Lung (tissue), 12 donors: ENCODE results near the gene TMPRSS7. TPM values are rescaled to one million over a fixed set of nuclear protein-coding genes. Genes with fewer than 3 reads are reported as not detected.

Experiments used
- ATAC-seq: fragments of 200-7000 bp; cut with Tn5 transposase; one replicate; pipeline ENCODE4 v1.9.1; 2020; ENCODE audit warnings: moderate number of reproducible peaks; ENCODE audit not compliant: insufficient read depth, low FRiP score
- DNase-seq, 3 donors: peaks; one replicate each; pipeline ENCODE4 v3.0.0-alpha.2; 2013 to 2017
- H3K27ac ChIP-seq, 2 donors: one replicate each; pipeline ENCODE4 v1.5.1; 2013; ENCODE audit warnings: mild to moderate bottlenecking in 2 of 2, moderate library complexity in 2 of 2, control low read depth in 1 of 2, inconsistent platforms in 1 of 2, low read depth in 1 of 2, low read length in 1 of 2
- H3K27me3 ChIP-seq, 3 donors: one replicate each; pipeline ENCODE4 v1.5.1; 2013; ENCODE audit warnings: low read length in 2 of 3; ENCODE audit not compliant: control insufficient read depth in 3 of 3, insufficient read depth in 3 of 3
- H3K36me3 ChIP-seq, 4 donors: one replicate each; pipeline ENCODE4 v1.5.1; 2013; ENCODE audit warnings: low read length in 4 of 4, mild to moderate bottlenecking in 1 of 4, moderate library complexity in 1 of 4; ENCODE audit not compliant: control insufficient read depth in 4 of 4, insufficient read depth in 4 of 4
- H3K4me1 ChIP-seq, 5 donors: one replicate each; pipeline ENCODE4 v1.5.1; 2013; ENCODE audit warnings: low read length in 5 of 5, mild to moderate bottlenecking in 2 of 5, moderate library complexity in 1 of 5; ENCODE audit not compliant: control insufficient read depth in 5 of 5, insufficient read depth in 5 of 5
- H3K4me3 ChIP-seq: one replicate; pipeline ENCODE4 v1.5.1; 2013; ENCODE audit warnings: mild to moderate bottlenecking, control low read depth, moderate library complexity
- H3K9ac ChIP-seq, 2 donors: one replicate each; pipeline ENCODE4 v1.5.1; 2013; ENCODE audit warnings: low read length in 2 of 2, control low read depth in 1 of 2; ENCODE audit not compliant: insufficient read depth in 1 of 2
- H3K9me3 ChIP-seq, 4 donors: one replicate each; pipeline ENCODE4 v1.5.1; 2013; ENCODE audit warnings: low read length in 3 of 4, mild to moderate bottlenecking in 1 of 4, moderate library complexity in 1 of 4; ENCODE audit not compliant: control insufficient read depth in 4 of 4, insufficient read depth in 3 of 4
- CTCF ChIP-seq: IDR thresholded peaks from 2 replicates; pipeline ENCODE4 v1.5.1; 2012; ENCODE audit warnings: mild to moderate bottlenecking; ENCODE audit errors: control extremely low read depth, extremely low read depth
- WGBS, 2 donors: extraction: QIAGEN DNeasy Blood & Tissue Kit; methylation state at CpG; one replicate each; pipeline ENCODE4 v1.1.7; 2013; 5-methylcytosine and 5-hydroxymethylcytosine counted together
- polyA plus RNA-seq, 2 donors: library from polyadenylated mRNA; stranded (reverse); fragments of 200-250 nt; gene quantifications; one replicate each; pipeline ENCODE4 v1.2.1, GENCODE V29; 2013
- total RNA-seq, 2 donors: library from RNA; depleted of rRNA in 1 of 2; stranded (reverse); fragments of >200 nt in 1 of 2; gene quantifications; one replicate each; pipeline ENCODE4 v1.2.1, GENCODE V29; 2014 to 2021
- donor health status: control.
- donor health status: control.
- donor health status: Bipolar disorder and iron deficiency.
- donor health status: healthy.
- donor health status: DM: yes; HTN: yes; CAD: no.

The TMPRSS7 gene
- total and polyA plus RNA-seq, 4 donors = 0.09 to 0.31 (median 0.17) TPM

- peaks cover 0 to 11% (median 0%) of the 10 kb centered on the region in 3 donors for H3K27me3 ChIP-seq
- peak within 1 kb of the TSS in 1 of 2 donors; percentile 57 for H3K9ac ChIP-seq
- H3K36me3 ChIP-seq = no peaks in the 10 kb centered on the region
- peak within 1 kb of the TSS; percentile 63 to 79 for H3K27ac ChIP-seq
- peaks cover 0 to 20% (median 3%) of the 10 kb centered on the region in 5 donors for H3K4me1 ChIP-seq
- no peak for TF ChIP-seq CTCF
- ATAC-seq = peak; percentile 92
- 1% methylated on average over 66 to 67 of the region's 67 CpGs for WGBS, 2 donors
- H3K4me3 ChIP-seq = peak within 1 kb of the TSS; percentile 34
- peak; percentile 81 to 87 (median 85) for DNase-seq
- H3K9me3 ChIP-seq = no peaks in the 10 kb centered on the region
Measured at GRCh38 chr3:112086076-112086854, 51.7 kb downstream of the TMPRSS7 start, which contains the start of gene C3orf52. TSS of gene C3orf52 (plus strand) at chr3:112086389. CDS start at chr3:112086408, 19 bp downstream.

- Histone ChIP-seq H3K27me3 (peaks cover 0 to 11% (median 0%) of the 10 kb centered on the region in 3 donors), H3K9me3 (no peaks in the 10 kb centered on the region), H3K36me3 (no peaks in the 10 kb centered on the region), H3K4me1 (peaks cover 0 to 22% (median 3%) of the 10 kb centered on the region in 5 donors), H3K27ac (peak overlapping the region; percentile 63 to 72), H3K9ac (peak overlapping the region in 1 of 2 donors; percentile 57), H3K4me3 (peak overlapping the region; percentile 4)
- 33 to 40% methylated on average over 13 to 14 of the region's 14 CpGs for WGBS, 2 donors
- ATAC-seq (no peak), DNase-seq (no peak)
- no peak for TF ChIP-seq CTCF
Measured at GRCh38 chr3:112086875-112087524, 52.5 kb downstream of the TMPRSS7 start.

GRCh38 chr3:112087746-112088145, 53.2 kb downstream of the TMPRSS7 start:
- H3K9me3 ChIP-seq = no peaks in the 10 kb centered on the region
- no peak for TF ChIP-seq CTCF
- peaks cover 0 to 27% (median 8%) of the 10 kb centered on the region in 5 donors for H3K4me1 ChIP-seq
- no peaks in the 10 kb centered on the region for H3K36me3 ChIP-seq
- DNase-seq (no peak), ATAC-seq (no peak)
- no peak overlapping the region for H3K4me3 ChIP-seq
- H3K9ac ChIP-seq = no peak overlapping the region
- WGBS, 2 donors = 79 to 86% methylated on average over 5 of the region's 5 CpGs
- H3K27ac ChIP-seq = peak overlapping the region; percentile 28 to 77
- peaks cover 0 to 11% (median 0%) of the 10 kb centered on the region in 3 donors for H3K27me3 ChIP-seq
